K562 (cell line): ENCODE results near the gene INS. TPM values are rescaled to one million over a fixed set of nuclear protein-coding genes. Genes with fewer than 3 reads are reported as not detected.

Experiments
- ATAC-seq: fragments of 200-7000 bp; cut with Tn5 transposase; 3 replicates; pipeline ENCODE4 v1.9.1; 2020; ENCODE audit warnings: moderate library complexity
- BruUV-seq: library from RNA; stranded (reverse); fragments of 400-500 nt; replicated peaks from 2 replicates; lab custom pipeline; 2021; lab: Mats Ljungman, UMichigan
- CTCF ChIA-PET: fragments of 300-600 bp; formaldehyde crosslinking; extraction: SDS; loops from one replicate; lab custom pipeline; 2021; ENCODE audit warnings: low intra/inter-chr PET ratio; lab: Yijun Ruan, JAX
- POLR2A ChIA-PET: fragments of 300-600, 350-650 bp; sonication (Branson Sonifier 250); formaldehyde crosslinking; extraction: SDS; loops from one replicate; lab custom pipeline; 2021; ENCODE audit warnings: antibody characterized with exemption, inconsistent platforms; lab: Yijun Ruan, JAX
- DNase-seq, 4 experiments: peaks; one replicate each; pipeline versions ENCODE4 v3.0.0 to v3.0.0-alpha.2; 2011 to 2018; ENCODE audit warnings: low spot score in 3 of 4, mixed read lengths in 3 of 4; ENCODE audit errors: extremely low read depth in 1 of 4
- FAIRE-seq: peaks from 2 replicates; lab custom pipeline; 2011; peaks lifted over from hg19 to GRCh38; lab: Jason Lieb, UNC
- H2AFZ ChIP-seq: 2 replicates; pipeline ENCODE4 v1.6.0; 2011; ENCODE audit warnings: low read depth, low read length, control low read depth, inconsistent platforms
- H3K27ac ChIP-seq: fragments of 200-600 bp; 3 replicates; pipeline ENCODE4 v1.8.0; 2011; ENCODE audit warnings: low read depth, mild to moderate bottlenecking, control low read depth, inconsistent platforms, low read length, moderate library complexity, mixed read lengths; ENCODE audit errors: extremely low read depth
- H3K27me3 ChIP-seq, 2 experiments: fragments of 300-600 bp in 1 of 2; 2 replicates in 1 of 2; 3 replicates in 1 of 2; pipeline versions ENCODE4 v1.6.0 to v1.8.0; 2011; ENCODE audit warnings: inconsistent platforms in 2 of 2, low read length in 2 of 2, mild to moderate bottlenecking in 1 of 2, mixed read lengths in 1 of 2, moderate library complexity in 1 of 2; ENCODE audit not compliant: control insufficient read depth in 2 of 2, insufficient read depth in 2 of 2
- H3K36me3 ChIP-seq: fragments of 300-600 bp; 3 replicates; pipeline ENCODE4 v1.8.0; 2011; ENCODE audit warnings: mild to moderate bottlenecking, low read length, inconsistent platforms; ENCODE audit not compliant: control insufficient read depth, insufficient read depth
- H3K4me1 ChIP-seq, 2 experiments: fragments of 200-600 bp in 1 of 2; replicated peaks in 1 of 2; 2 replicates in 1 of 2; 3 replicates in 1 of 2; pipeline versions ENCODE4 v1.5.1 to v1.8.0; 2011; ENCODE audit warnings: inconsistent platforms in 2 of 2, low read length in 2 of 2, mild to moderate bottlenecking in 1 of 2, mixed read lengths in 1 of 2, moderate library complexity in 1 of 2; ENCODE audit not compliant: control insufficient read depth in 2 of 2, insufficient read depth in 2 of 2
- H3K4me2 ChIP-seq: 2 replicates; pipeline ENCODE4 v1.6.1; 2011; ENCODE audit warnings: low read length, control low read depth, inconsistent platforms, mixed read lengths; ENCODE audit not compliant: insufficient read depth
- H3K4me3 ChIP-seq: fragments of 200-600 bp; sonication (generic), shearing (Covaris generic); 2 replicates; pipeline ENCODE4 v1.5.1; 2016; ENCODE audit warnings: control low read depth, inconsistent platforms
- H3K79me2 ChIP-seq: fragments of 200-600 bp; 3 replicates; pipeline ENCODE4 v1.8.0; 2011; ENCODE audit warnings: low read length, inconsistent platforms; ENCODE audit not compliant: control insufficient read depth, insufficient read depth
- H3K9ac ChIP-seq, 2 experiments: 2 replicates each; pipeline versions ENCODE4 v1.6.0 to v1.6.1; 2011; ENCODE audit warnings: low read depth in 2 of 2, low read length in 2 of 2, control low read depth in 1 of 2, inconsistent platforms in 1 of 2, mild to moderate bottlenecking in 1 of 2, mixed read lengths in 1 of 2; ENCODE audit not compliant: insufficient read depth in 1 of 2
- H3K9me1 ChIP-seq: one replicate; pipeline ENCODE4 v1.6.0; 2011; ENCODE audit warnings: inconsistent platforms, mild to moderate bottlenecking, low read length, moderate library complexity; ENCODE audit not compliant: control insufficient read depth, insufficient read depth
- H3K9me3 ChIP-seq: replicated peaks from 2 replicates; pipeline ENCODE4 v1.5.1; 2011; ENCODE audit warnings: low read depth, low read length, inconsistent platforms; ENCODE audit not compliant: control insufficient read depth, insufficient read depth
- H4K20me1 ChIP-seq: replicated peaks from 2 replicates; pipeline ENCODE4 v1.6.1; 2011; ENCODE audit warnings: low read length, inconsistent platforms, mixed read lengths; ENCODE audit not compliant: control insufficient read depth, insufficient read depth
- BRCA1 ChIP-seq, 2 experiments: fragments of 450-650 bp in 1 of 2; sonication (generic) in 1 of 2; formaldehyde crosslinking in 1 of 2; IDR thresholded peaks; 2 replicates each; pipeline versions ENCODE4 v1.5.0 to v1.6.1; 2017 to 2020; ENCODE audit warnings: mild to moderate bottlenecking in 1 of 2, missing genetic modification reagents in 1 of 2
- ETV6 ChIP-seq, 3 experiments: fragments of 150-350 bp in 1 of 3; sonication (generic) in 1 of 3; formaldehyde crosslinking in 1 of 3; IDR thresholded peaks; 2 replicates each; pipeline versions ENCODE4 v1.6.1 to v1.8.0; 2014 to 2022; ENCODE audit warnings: borderline replicate concordance in 2 of 3, low read depth in 2 of 3, antibody characterized with exemption in 1 of 3, low read length in 1 of 3, mild to moderate bottlenecking in 1 of 3, missing genetic modification reagents in 1 of 3
- HDAC8 ChIP-seq: fragments of 450-650 bp; IDR thresholded peaks from 2 replicates; pipeline ENCODE4 v1.6.1; 2016; ENCODE audit warnings: mild to moderate bottlenecking, missing genetic modification characterization, moderate library complexity, missing compliant biosample characterization
- NCOA1 ChIP-seq: fragments of 450-650 bp; IDR thresholded peaks from 2 replicates; pipeline ENCODE4 v1.6.1; 2016; ENCODE audit warnings: low read depth
- NEUROD1 ChIP-seq: fragments of 150-350 bp; IDR thresholded peaks from 2 replicates; pipeline ENCODE4 v1.6.1; 2014; ENCODE audit warnings: borderline replicate concordance, low read length, low read depth; ENCODE audit not compliant: partially characterized antibody
- NFXL1 ChIP-seq: fragments of 450-650 bp; formaldehyde crosslinking; IDR thresholded peaks from 2 replicates; pipeline ENCODE4 v1.4.0; 2021; ENCODE audit warnings: mild to moderate bottlenecking
- NR2C2 ChIP-seq, 2 experiments: fragments of 200-800 bp in 1 of 2; sonication (Bioruptor generic) in 1 of 2; sonication (generic) in 1 of 2; formaldehyde crosslinking in 1 of 2; IDR thresholded peaks; 2 replicates each; pipeline versions ENCODE4 v1.6.1 to v1.8.0; 2016 to 2022; ENCODE audit warnings: mild to moderate bottlenecking in 1 of 2, missing compliant biosample characterization in 1 of 2, missing genetic modification characterization in 1 of 2, missing genetic modification reagents in 1 of 2
- SUPT5H ChIP-seq: fragments of 450-650 bp; IDR thresholded peaks from 2 replicates; pipeline ENCODE4 v1.6.1; 2016
- TCF3 ChIP-seq: sonication (generic); formaldehyde crosslinking; IDR thresholded peaks from 2 replicates; pipeline ENCODE4 v1.4.0; 2020; ENCODE audit warnings: mild to moderate bottlenecking, missing genetic modification reagents
- WHSC1 ChIP-seq: IDR thresholded peaks from one replicate; pipeline ENCODE4 v1.6.1; 2012; ENCODE audit warnings: low read length, control low read depth, inconsistent platforms
- ZNF217 ChIP-seq: sonication (generic); formaldehyde crosslinking; IDR thresholded peaks from 2 replicates; pipeline ENCODE4 v1.8.0; 2022; ENCODE audit warnings: mild to moderate bottlenecking, missing genetic modification reagents
- ZNF644 ChIP-seq: fragments of 200-800 bp; sonication (Bioruptor generic); IDR thresholded peaks from 2 replicates; pipeline ENCODE4 v1.6.1; 2016; ENCODE audit warnings: low read depth, missing genetic modification characterization, missing compliant biosample characterization
- WGBS: fragments of 100-300 bp; shearing (Covaris generic); methylation state at CpG from one replicate; pipeline ENCODE4 v1.1.6; 2016; ENCODE audit warnings: low coverage, mixed read lengths; ENCODE audit not compliant: insufficient coverage; ENCODE audit errors: missing lambda C conversion rate; 5-methylcytosine and 5-hydroxymethylcytosine counted together
- in situ Hi-C: fragments of 300-500 bp; cut with MboI; formaldehyde crosslinking; loops from 4 replicates; pipeline ENCODE4 v1.15.0; 2018; ENCODE audit warnings: inconsistent platforms, mixed read lengths
- intact Hi-C: fragments of 100-400 bp; cut with micrococcal nuclease; formaldehyde crosslinking; loops from 2 replicates; pipeline ENCODE4 v1.14.2; 2022
- polyA plus RNA-seq, 8 experiments: library from polyadenylated mRNA; depleted of rRNA in 4 of 8; stranded (reverse) in 5 of 8; unstranded in 3 of 8; fragments of >200 nt; fragmentation: Nextera tagmentation in 2 of 8; fragmentation: Illumina TruSeq in 1 of 8; extraction: Ambion mirVana in 2 of 8; extraction: Trizol in 1 of 8; gene quantifications; 2 replicates each; pipeline versions ENCODE4 v1.2.1 to v1.2.3, GENCODE V29; 2011 to 2014; ENCODE audit warnings: inconsistent platforms in 1 of 8, missing spikeins in 1 of 8
- total RNA-seq, 7 experiments: library from RNA; depleted of rRNA in 6 of 7; stranded (reverse); fragments of >200 nt in 6 of 7; fragmentation: Illumina TruSeq in 2 of 7; extraction: Trizol in 2 of 7; gene quantifications; 2 replicates each; pipeline versions ENCODE4 v1.2.1 to v1.2.3, GENCODE V29; 2011 to 2021; ENCODE audit warnings: low replicate concordance in 1 of 7
- TF ChIP-seq, protein P1 (sequence below): fragments of 450-650 bp; IDR thresholded peaks from 2 replicates; pipeline ENCODE4 v1.6.1; 2016; ENCODE audit warnings: antibody characterized with exemption
- TF ChIP-seq, protein P2 (sequence below): fragments of 450-650 bp; IDR thresholded peaks from 2 replicates; pipeline ENCODE4 v1.6.1; 2016; ENCODE audit warnings: mild to moderate bottlenecking
- TF ChIP-seq, protein P3 (sequence below): sonication (generic); formaldehyde crosslinking; IDR thresholded peaks from 2 replicates; pipeline ENCODE4 v1.4.0; 2020; ENCODE audit warnings: mild to moderate bottlenecking, missing genetic modification reagents

The INS gene
- total and polyA plus RNA-seq, 9 of the 15 experiments (the other 6 are each of a cell fraction or from before 2014, with no cell fraction given): not detected

DNA sequence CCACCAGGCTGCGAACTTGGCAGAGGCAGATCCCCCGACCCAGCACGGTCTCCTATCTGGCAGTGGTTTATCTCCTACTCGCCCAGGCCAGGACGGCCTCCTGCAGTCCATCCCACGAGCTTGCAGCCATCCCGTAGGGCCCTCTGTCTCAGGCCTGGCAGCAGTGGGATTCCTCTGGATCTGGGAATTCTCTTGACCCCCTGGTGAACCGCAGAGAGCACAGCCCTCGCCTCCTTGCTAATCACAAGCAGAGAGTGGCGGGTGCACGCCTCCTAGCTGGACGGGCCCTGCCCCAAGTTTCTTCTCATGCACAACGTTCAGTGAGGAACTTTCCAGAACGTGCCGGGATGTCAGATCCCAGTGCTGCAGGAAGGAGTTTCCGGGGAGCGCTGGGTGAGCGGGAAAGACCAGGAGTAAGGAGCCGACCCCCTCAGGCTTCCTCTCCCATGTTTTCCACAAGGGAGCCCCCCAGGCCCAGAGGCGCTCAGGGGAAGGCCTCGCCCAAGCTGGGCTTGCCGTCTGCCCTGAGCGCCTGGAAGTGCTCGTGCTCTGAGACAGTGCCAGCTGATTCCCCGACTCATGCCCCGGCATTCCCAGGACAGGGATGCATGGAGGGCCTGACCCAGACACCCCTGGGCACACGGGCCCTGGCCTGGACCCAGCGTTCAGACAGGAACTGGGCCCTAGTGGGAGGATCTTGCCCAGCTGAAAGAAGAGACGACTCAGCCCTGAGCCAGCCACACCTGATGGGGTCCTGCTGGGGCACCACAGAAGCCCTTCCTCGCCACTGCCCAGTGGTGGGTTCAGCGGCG lies 46.4 kb downstream of the INS start:
- H3K4me3 ChIP-seq: no peak overlapping the region
- FAIRE-seq: no peak
- ChIA-PET POLR2A (interaction anchor here (0.6 kb wide), 1 partner anchor 721 kb away, joined by 3 read pairs; no protein-coding TSS in a partner anchor), CTCF (no interaction called here)
- H3K4me1 ChIP-seq: peaks cover 0 to 2% of the 10 kb centered on the region in 2 experiments; a peak in 1 of 5 replicates
- no peak for ATAC-seq
- H3K36me3 ChIP-seq: no peaks in the 10 kb centered on the region
- BruUV-seq: no TSS peak
- no peaks in the 10 kb centered on the region for H3K9me3 ChIP-seq
- intact Hi-C loops (no loop called here), in situ Hi-C loops (no loop called here)
- H3K27ac ChIP-seq: no peak overlapping the region
- H3K79me2 ChIP-seq: no peaks in the 10 kb centered on the region
- no peak overlapping the region for H3K9ac ChIP-seq
- no peaks in the 10 kb centered on the region; the same call in 1 of the 2 replicates for H4K20me1 ChIP-seq
- DNase-seq: no peak
- H3K4me2 ChIP-seq: no peak overlapping the region
- peaks cover 7 to 38% of the 10 kb centered on the region in 2 experiments; a peak in 4 of 5 replicates for H3K27me3 ChIP-seq
- 2% methylated on average over 29 of the region's 32 CpGs for WGBS
- no peaks in the 10 kb centered on the region for H3K9me1 ChIP-seq
- no peak overlapping the region for H2AFZ ChIP-seq
- TF ChIP-seq, protein P1, sequence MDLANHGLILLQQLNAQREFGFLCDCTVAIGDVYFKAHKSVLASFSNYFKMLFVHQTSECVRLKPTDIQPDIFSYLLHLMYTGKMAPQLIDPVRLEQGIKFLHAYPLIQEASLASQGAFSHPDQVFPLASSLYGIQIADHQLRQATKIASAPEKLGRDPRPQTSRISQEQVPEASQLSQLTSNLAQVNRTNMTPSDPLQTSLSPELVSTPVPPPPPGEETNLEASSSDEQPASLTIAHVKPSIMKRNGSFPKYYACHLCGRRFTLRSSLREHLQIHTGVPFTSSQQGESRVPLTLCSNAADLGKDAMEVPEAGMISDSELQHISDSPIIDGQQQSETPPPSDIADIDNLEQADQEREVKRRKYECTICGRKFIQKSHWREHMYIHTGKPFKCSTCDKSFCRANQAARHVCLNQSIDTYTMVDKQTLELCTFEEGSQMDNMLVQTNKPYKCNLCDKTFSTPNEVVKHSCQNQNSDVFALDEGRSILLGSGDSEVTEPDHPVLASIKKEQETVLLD: no peak
- TF ChIP-seq HDAC8 (tag) (no peak), ZNF217 (CRISPR knock-in tag) (no peak), NCOA1 (no peak), WHSC1 (no peak), NEUROD1 (no peak), BRCA1 (IDR thresholded peaks at IDR 0.05) (no peak), BRCA1 (CRISPR knock-in tag; IDR thresholded peaks at IDR 0.05) (no peak), ZNF644 (tag) (no peak), NR2C2 (CRISPR knock-in tag; IDR thresholded peaks at IDR 0.05) (no peak), NR2C2 (tag; IDR thresholded peaks at IDR 0.05) (no peak), TCF3 (CRISPR knock-in tag) (no peak), ETV6 (IDR thresholded peaks at IDR 0.05; ENCODE audit: borderline replicate concordance in 1 of 2, low read depth in 2 of 2, low read length in 1 of 2) (no peak), ETV6 (CRISPR knock-in tag; IDR thresholded peaks at IDR 0.05; ENCODE audit: borderline replicate concordance) (no peak), SUPT5H (no peak), NFXL1 (CRISPR knock-in tag) (no peak)
- TF ChIP-seq, protein P2, sequence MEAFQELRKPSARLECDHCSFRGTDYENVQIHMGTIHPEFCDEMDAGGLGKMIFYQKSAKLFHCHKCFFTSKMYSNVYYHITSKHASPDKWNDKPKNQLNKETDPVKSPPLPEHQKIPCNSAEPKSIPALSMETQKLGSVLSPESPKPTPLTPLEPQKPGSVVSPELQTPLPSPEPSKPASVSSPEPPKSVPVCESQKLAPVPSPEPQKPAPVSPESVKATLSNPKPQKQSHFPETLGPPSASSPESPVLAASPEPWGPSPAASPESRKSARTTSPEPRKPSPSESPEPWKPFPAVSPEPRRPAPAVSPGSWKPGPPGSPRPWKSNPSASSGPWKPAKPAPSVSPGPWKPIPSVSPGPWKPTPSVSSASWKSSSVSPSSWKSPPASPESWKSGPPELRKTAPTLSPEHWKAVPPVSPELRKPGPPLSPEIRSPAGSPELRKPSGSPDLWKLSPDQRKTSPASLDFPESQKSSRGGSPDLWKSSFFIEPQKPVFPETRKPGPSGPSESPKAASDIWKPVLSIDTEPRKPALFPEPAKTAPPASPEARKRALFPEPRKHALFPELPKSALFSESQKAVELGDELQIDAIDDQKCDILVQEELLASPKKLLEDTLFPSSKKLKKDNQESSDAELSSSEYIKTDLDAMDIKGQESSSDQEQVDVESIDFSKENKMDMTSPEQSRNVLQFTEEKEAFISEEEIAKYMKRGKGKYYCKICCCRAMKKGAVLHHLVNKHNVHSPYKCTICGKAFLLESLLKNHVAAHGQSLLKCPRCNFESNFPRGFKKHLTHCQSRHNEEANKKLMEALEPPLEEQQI: no peak
- TF ChIP-seq, protein P3, sequence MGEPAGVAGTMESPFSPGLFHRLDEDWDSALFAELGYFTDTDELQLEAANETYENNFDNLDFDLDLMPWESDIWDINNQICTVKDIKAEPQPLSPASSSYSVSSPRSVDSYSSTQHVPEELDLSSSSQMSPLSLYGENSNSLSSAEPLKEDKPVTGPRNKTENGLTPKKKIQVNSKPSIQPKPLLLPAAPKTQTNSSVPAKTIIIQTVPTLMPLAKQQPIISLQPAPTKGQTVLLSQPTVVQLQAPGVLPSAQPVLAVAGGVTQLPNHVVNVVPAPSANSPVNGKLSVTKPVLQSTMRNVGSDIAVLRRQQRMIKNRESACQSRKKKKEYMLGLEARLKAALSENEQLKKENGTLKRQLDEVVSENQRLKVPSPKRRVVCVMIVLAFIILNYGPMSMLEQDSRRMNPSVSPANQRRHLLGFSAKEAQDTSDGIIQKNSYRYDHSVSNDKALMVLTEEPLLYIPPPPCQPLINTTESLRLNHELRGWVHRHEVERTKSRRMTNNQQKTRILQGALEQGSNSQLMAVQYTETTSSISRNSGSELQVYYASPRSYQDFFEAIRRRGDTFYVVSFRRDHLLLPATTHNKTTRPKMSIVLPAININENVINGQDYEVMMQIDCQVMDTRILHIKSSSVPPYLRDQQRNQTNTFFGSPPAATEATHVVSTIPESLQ (CRISPR knock-in tag): no peak
